ENCODE data around the gene PTPRK.

Gene PTPRK

DNA sequence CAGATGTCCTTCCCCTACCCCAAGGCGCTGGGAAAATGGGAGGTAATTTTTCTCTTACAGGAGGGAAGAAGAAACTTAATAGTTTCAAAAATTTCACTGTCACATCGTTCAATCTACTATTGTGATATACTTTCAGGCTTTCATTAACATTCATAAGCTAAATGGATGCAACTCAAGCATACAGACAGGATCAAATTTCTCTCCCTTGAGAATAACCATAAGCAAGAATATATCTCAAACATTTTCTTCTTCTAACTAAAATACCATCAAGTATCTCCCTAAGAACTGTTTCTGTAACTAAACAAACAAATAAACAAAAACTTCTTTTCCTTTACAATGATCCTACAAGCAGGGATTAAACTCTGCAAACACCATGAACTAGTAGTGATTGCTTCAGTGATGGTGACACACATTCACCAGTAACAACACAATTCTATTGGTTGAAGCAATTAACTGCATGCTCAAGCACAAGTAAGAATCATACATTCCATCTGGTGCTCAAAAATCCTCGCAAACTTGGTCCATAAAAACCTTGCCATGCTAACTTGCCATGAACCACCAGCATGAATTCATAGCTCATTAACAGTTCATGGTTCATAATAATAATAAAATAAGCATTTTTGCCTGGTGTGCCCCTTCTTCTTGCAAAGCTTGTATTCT is 183.8 kb downstream of the PTPRK start:
- DNase-seq, result no peak

GRCh38 chr6:128335963-128336362 is 184.4 kb downstream of the PTPRK start:
- no peak for DNase-seq

DNA sequence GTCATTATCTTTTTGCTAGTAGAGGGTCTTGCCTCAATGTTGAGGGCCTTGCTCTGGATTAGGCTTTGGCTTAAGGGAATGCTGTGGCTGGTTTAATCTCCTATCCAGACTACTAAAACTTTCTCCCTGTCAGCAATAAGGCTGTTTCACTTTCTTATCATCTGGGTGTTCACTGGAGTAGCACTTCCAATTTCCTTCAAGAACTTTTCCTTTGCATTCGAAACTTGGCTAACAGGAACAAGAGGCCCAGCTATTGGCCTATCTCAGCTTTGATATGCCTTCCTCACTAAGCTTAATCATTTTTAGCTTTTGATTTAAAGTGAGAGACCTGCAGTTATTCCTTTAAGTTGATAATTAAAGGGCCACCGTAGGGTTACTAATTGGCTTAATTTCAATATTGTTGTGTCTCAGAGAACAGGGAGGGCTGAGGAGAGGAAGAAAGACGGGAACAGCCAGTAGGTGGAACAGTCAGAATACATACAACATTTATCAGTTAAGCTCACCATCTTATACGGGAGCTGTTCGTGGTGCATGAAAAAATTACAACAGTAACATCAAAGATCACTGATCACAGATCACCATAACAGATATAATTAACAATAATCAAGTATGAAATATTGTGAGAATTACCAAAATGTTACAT is 186.7 kb downstream of the PTPRK start:
- no peak for DNase-seq

DNA sequence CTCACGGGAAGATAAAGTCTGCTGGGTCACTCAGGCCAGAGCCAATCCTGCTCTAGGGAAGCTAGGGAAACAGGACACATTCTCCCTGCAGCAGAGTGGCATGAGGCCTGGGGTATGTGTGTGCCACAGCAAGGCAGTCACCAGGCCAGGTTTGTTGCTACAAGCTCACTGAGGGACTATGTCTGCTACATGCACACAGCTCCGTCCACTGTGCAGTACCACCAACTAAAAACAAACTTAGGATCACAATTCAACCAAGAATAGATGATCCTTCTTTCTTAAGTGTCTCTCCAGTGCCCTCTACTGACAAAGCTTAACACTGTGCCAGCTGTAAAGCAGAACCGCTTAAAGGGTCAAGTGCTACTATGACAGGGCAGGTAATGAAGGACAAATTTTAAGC is 192.5 kb downstream of the PTPRK start:
- no peak for DNase-seq

GRCh38 chr6:128323011-128323410 is 197.4 kb downstream of the PTPRK start:
- no peak for DNase-seq

GRCh38 chr6:128319946-128320345 is 200.5 kb downstream of the PTPRK start:
- DNase-seq, result no peak

- no peak for DNase-seq
Measured at GRCh38 chr6:128319157-128319556, 201.2 kb downstream of the PTPRK start.

DNA sequence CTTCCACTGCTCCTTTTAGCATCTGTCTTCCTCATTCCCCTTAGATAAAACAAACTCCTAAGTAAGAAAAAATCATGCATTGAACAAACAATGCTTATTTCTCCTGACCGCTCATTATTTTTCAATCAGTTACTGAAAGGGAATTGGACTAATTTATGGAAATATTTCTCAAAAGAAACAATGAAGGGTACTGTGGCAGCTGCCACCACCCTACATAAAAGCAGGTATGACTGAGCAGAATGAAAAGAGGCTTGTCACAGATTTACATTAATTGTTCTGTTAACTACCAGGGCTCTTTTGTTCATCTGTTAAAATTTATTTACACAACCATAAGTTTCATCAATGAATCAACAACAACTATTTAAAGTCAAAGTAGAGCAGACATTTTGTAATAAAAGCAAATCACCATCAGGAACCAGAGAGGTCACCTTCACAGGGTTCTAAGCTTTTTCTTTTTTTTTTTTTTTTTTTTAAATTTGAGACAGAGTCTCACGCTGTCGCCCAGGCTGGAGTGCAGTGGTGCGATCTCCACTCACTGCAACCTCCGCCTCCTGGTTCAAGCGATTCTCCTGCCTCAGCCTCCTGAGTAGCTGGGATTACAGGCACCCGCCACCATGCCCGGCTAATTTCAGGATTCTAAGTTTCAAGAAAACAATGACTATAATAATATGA is 204.0 kb downstream of the PTPRK start:
- peak; percentile 71 for DNase-seq

- no peak for DNase-seq
Measured at GRCh38 chr6:128314190-128314589, 206.2 kb downstream of the PTPRK start.

DNA sequence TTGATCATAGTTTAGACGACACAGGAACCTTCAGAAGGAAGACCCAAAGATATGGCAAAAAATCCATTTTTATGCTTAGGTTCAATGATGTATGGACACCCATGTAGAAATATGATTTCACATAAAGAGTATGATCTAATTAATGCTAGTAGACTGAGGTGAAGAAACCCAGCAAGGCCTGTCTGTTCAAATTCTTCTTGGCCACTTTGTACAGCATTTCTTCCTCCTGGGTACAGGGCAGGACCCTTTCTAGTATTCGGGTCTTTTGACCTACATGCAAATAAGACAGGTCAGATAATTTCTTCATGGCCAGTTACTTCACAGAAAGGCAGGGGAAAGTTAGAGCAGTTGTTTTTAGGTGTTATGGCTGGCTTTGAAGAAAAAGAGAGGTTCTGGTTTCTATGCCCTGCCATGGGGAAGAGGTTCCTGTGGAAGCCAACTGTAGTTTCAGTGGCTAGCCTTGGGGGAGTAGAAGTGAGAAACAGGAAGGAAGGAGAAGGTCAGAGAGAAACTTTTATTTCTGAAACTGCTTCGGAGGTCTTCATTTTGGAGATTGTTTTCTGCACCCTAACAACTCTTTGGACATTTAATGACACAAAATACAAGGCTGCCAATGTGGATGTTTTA is 208.3 kb downstream of the PTPRK start:
- no peak for DNase-seq

- no peak for DNase-seq
Measured at GRCh38 chr6:128310451-128310850, 209.9 kb downstream of the PTPRK start.

GRCh38 chr6:128307671-128308070 is 212.7 kb downstream of the PTPRK start:
- no peak for DNase-seq

GRCh38 chr6:128305976-128306375 is 214.4 kb downstream of the PTPRK start:
- DNase-seq, result no peak

DNA sequence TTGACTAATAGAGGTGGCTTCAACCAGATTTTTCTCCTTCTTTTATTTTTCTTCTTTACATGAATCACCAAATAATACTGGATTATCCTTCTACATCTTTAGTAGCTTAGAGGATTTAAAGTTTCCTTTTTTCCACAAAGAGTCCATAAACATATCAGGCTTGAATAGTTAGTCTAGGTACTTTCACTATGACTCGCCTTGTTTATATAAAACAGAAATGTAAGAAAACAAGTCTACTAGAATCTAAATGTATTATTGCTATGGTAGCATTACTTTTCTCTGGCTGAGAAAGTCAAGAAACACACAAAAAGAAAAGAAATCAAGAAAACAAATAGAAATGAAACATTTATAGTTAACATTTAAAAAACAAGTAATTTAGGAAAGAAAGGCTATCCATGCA is 215.2 kb downstream of the PTPRK start:
- no peak for DNase-seq

GRCh38 chr6:128303870-128304269 is 216.5 kb downstream of the PTPRK start:
- no peak for DNase-seq

DNA sequence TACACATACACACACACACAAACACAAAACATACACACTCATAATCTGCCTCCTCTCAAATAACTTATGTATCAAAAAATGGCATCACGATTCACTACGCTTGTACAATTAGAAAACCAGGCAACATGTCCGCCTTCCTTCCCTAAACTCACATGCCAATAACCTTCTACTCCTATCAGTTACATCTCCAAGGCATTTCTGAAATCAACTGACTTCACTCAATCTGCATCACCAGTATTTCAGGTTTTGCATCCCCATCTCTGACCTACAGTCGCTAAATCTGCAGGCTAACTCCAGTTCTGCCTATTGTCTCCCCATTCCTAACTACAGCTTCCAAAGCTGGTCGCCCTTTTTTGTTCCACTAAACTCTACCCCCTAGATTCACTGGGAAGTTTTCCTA is 217.5 kb downstream of the PTPRK start:
- no peak for DNase-seq

DNA sequence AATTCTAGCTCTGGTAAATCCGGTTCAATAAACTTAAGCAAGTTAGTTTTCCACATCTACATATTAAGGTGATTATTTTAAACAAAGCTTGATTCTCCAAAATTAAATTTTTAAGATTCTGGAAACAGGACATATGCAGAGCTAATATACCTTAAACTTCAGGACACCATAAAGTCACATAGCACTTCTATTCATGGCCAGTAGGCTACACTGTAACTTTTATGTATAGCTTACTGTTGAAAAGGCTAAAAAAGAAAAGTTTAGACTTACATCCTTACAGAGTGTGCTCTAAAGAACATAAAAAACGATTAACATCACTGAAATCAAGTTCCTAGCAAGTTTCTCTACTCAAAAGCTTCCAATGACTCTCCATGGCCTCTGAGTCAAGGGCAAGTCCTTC is 224.7 kb downstream of the PTPRK start:
- DNase-seq, result no peak

DNA sequence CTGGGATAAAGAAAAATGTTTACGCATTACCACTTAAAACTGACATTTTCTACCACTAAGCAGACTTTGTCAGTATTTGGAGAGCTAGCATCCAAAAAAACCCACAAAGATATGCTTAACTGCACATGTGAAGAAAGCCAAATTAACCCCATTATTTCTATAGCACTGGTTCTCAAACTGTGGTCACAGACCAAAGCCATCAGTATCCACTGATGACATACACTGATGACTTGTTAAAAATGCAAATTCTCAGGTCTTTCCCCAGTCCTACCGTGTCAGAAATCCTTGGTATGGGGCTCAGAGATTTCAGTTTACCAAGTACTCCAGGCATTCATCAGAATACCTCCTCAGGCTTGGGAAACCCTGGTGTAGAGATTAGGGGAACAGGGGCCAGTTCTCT is 230.2 kb downstream of the PTPRK start:
- DNase-seq, result no peak

- DNase-seq, result no peak
Measured at GRCh38 chr6:128284128-128284527, 236.3 kb downstream of the PTPRK start.

- no peak for DNase-seq
Measured at GRCh38 chr6:128282961-128283360, 237.4 kb downstream of the PTPRK start.

DNA sequence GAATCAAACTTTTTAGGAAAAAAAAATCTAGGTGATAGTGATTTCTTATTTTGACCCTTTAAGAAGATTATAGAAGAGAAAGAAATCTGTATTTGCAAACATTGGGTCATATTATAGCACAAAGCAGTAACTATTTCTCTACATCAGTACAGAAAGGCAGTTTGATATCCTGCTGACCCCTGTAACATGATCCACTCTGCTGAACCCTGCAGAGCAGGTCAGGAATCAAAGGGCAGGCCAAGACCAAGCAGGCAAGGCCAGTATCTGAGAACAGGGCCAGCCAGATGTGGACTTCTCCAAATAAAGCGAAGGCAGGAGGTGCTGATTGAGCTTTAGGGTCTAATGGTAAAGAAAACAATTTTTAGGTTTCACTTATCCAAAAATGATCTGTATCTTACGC is 239.4 kb downstream of the PTPRK start:
- no peak for DNase-seq

GRCh38 chr6:128280066-128280465 is 240.3 kb downstream of the PTPRK start:
- no peak for DNase-seq

DNA sequence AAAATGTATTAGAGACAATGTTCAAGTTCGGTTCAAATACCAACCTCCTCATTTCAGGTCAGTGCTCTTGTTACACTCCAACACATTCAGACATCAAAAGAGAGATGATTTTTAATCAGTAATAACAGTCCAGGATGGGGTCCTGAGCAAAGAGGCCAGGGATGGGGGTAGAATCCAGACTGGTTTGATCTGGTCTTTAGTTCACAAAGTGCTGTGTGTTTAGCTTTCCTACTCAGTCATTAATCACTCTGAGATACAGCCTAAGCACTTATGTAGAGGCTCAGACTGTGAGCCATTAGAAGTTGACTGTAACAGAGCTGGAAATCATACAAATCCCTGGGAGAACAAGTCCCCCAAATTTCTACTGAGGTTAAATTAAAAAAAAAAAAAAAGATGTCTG is 241.6 kb downstream of the PTPRK start:
- DNase-seq, result peak; percentile 23

GRCh38 chr6:128277379-128277778 is 243.0 kb downstream of the PTPRK start:
- DNase-seq, result no peak
